Naive thymus-derived CD4-positive, alpha-beta T cell (primary cell): ENCODE data around the gene SCGB3A1. TPM values are rescaled to one million over a fixed set of nuclear protein-coding genes. Genes with fewer than 3 reads are reported as not detected.

Experiments
- ATAC-seq: fragments of 150-1000 bp; cut with Tn5 transposase; 2 replicates; pipeline ENCODE4 v1.10.0; 2021; ENCODE audit warnings: mild to moderate bottlenecking, moderate library complexity
- CTCF ChIA-PET: fragments of 350-600 bp; sonication (Branson Sonifier 250); formaldehyde crosslinking; loops from one replicate; lab custom pipeline; 2021; ENCODE audit warnings: antibody characterized with exemption; lab: Charles Lee
- POLR2A ChIA-PET: fragments of 350-600 bp; sonication (Branson Sonifier 250); formaldehyde crosslinking; loops from one replicate; lab custom pipeline; 2021; ENCODE audit warnings: antibody characterized with exemption, inconsistent platforms; lab: Charles Lee
- DNase-seq, 9 donors: peaks; one replicate each; pipeline versions ENCODE4 v3.0.0 to v3.0.0-alpha.2; 2020 to 2022; ENCODE audit warnings: mixed read lengths in 1 of 9
- H3K27ac ChIP-seq: one replicate; pipeline ENCODE4 v1.7.0; 2013; ENCODE audit warnings: mild to moderate bottlenecking, low read depth, low read length, moderate library complexity
- H3K27me3 ChIP-seq, 2 donors: one replicate each; pipeline ENCODE4 v1.7.0; 2013; ENCODE audit warnings: low read length in 2 of 2, mild to moderate bottlenecking in 2 of 2, moderate library complexity in 2 of 2; ENCODE audit not compliant: control insufficient read depth in 2 of 2, insufficient read depth in 2 of 2
- H3K36me3 ChIP-seq, 3 experiments: 1 replicate in 2 of 3; 2 replicates in 1 of 3; pipeline ENCODE4 v1.7.0; 2013; ENCODE audit warnings: low read length in 3 of 3, mild to moderate bottlenecking in 3 of 3, moderate library complexity in 1 of 3; ENCODE audit not compliant: insufficient read depth in 3 of 3, control insufficient read depth in 2 of 3
- H3K4me1 ChIP-seq, 2 donors: one replicate each; pipeline ENCODE4 v1.7.0; 2013; ENCODE audit warnings: low read length in 2 of 2, mild to moderate bottlenecking in 2 of 2, moderate library complexity in 1 of 2; ENCODE audit not compliant: control insufficient read depth in 2 of 2, insufficient read depth in 2 of 2
- H3K4me3 ChIP-seq: 2 replicates; pipeline ENCODE4 v1.7.0; 2013; ENCODE audit warnings: mild to moderate bottlenecking, low read length
- H3K9me3 ChIP-seq, 3 experiments: 1 replicate in 2 of 3; 2 replicates in 1 of 3; pipeline ENCODE4 v1.7.0; 2013; ENCODE audit warnings: low read length in 3 of 3; ENCODE audit not compliant: control insufficient read depth in 2 of 3
- H3K27ac Mint-ChIP-seq, 9 donors: one replicate each; pipeline ENCODE4 v1.8.0; 2020 to 2022; ENCODE audit warnings: mixed read lengths in 9 of 9, mild to moderate bottlenecking in 8 of 9, moderate library complexity in 5 of 9, inconsistent platforms in 2 of 9
- H3K27me3 Mint-ChIP-seq, 5 donors: one replicate each; pipeline ENCODE4 v1.8.0; 2021 to 2022; ENCODE audit warnings: mixed read lengths in 5 of 5, mild to moderate bottlenecking in 1 of 5
- H3K36me3 Mint-ChIP-seq, 5 donors: one replicate each; pipeline ENCODE4 v1.8.0; 2020 to 2022; ENCODE audit warnings: mixed read lengths in 5 of 5, mild to moderate bottlenecking in 3 of 5, inconsistent platforms in 1 of 5
- H3K4me1 Mint-ChIP-seq, 7 donors: one replicate each; pipeline ENCODE4 v1.8.0; 2020 to 2022; ENCODE audit warnings: mixed read lengths in 7 of 7, mild to moderate bottlenecking in 3 of 7, inconsistent platforms in 1 of 7
- H3K4me3 Mint-ChIP-seq, 10 donors: one replicate each; pipeline ENCODE4 v1.8.0; 2020 to 2022; ENCODE audit warnings: mild to moderate bottlenecking in 10 of 10, mixed read lengths in 10 of 10, moderate library complexity in 6 of 10, inconsistent platforms in 2 of 10
- H3K9me3 Mint-ChIP-seq, 11 donors: one replicate each; pipeline ENCODE4 v1.8.0; 2020 to 2022; ENCODE audit warnings: mixed read lengths in 11 of 11, mild to moderate bottlenecking in 4 of 11, inconsistent platforms in 1 of 11, moderate library complexity in 1 of 11
- intact Hi-C, 2 donors: fragments of 100-400 bp; cut with micrococcal nuclease; formaldehyde crosslinking; loops; one replicate each; pipeline ENCODE4 v1.15.1; 2023
- polyA plus RNA-seq, 2 donors: library from polyadenylated mRNA; unstranded; fragments of 300-500 nt; fragmentation: Illumina TruSeq; gene quantifications; one replicate each; pipeline ENCODE4 v1.2.3, GENCODE V29; 2021
- total RNA-seq, 6 experiments: library from RNA in 5 of 6; stranded (reverse) in 5 of 6; gene quantifications; 1 replicate in 5 of 6; 2 replicates in 1 of 6; pipeline ENCODE4 v1.2.3 and lab custom pipeline; 2021 to 2026

SCGB3A1 gene, protein sequence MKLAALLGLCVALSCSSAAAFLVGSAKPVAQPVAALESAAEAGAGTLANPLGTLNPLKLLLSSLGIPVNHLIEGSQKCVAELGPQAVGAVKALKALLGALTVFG
- total RNA-seq (10 to 100 TPM in 1 of 5 experiments, not detected in 4; 24.3 TPM), polyA plus RNA-seq (not detected), total RNA-seq (lab: John Stamatoyannopoulos, UW) (not detected)

DNA sequence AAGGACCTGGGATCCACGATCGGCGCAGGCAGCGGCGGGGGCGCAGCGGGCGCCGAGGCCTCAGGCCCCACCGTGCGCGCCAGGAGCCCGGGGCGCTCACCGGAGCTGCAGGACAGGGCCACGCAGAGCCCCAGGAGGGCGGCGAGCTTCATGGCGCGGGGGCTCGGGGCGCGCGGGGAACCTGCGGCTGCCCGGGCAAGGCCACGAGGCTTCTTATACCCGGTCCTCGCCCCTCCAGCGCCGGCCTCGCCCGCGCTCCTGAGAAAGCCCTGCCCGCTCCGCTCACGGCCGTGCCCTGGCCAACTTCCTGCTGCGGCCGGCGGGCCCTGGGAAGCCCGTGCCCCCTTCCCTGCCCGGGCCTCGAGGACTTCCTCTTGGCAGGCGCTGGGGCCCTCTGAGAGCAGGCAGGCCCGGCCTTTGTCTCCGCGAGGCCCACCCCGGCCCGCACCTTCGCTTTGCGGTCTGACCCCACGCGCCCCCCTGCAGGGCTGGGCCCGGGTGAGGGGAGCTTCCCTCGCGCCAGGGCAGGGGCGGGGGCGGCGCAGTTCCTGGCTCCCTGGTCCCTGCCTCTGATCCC, at the start of gene SCGB3A1:
Gene SCGB3A1 (minus strand): TSS at position 189 of the 577 bp plus-strand sequence. CDS start 37 bp downstream, at position 152.
- peaks cover 0 to 4% (median 0%) of the 10 kb centered on the region in 5 donors for H3K36me3 Mint-ChIP-seq
- POLR2A ChIA-PET, result no interaction called here
- no peaks in the 10 kb centered on the region for H3K27me3 ChIP-seq
- no peak within 1 kb of the TSS for H3K4me3 ChIP-seq
- CTCF ChIA-PET, result no interaction called here
- no peaks in the 10 kb centered on the region for H3K36me3 ChIP-seq
- intact Hi-C loops, result no loop called here
- ATAC-seq (no peak), DNase-seq (no peak)
- H3K27ac ChIP-seq, result no peak within 1 kb of the TSS
- H3K4me3 Mint-ChIP-seq, result peak within 1 kb of the TSS in 9 of 10 donors; percentile 3 to 81 (median 43)
- H3K9me3 Mint-ChIP-seq, result peaks cover 0 to 3% (median 0%) of the 10 kb centered on the region in 11 donors
- H3K9me3 ChIP-seq, result no peaks in the 10 kb centered on the region
- H3K4me1 ChIP-seq, result no peaks in the 10 kb centered on the region
- H3K27ac Mint-ChIP-seq, result no peak within 1 kb of the TSS
- H3K27me3 Mint-ChIP-seq, result peaks cover 11 to 43% (median 32%) of the 10 kb centered on the region in 5 donors
- peaks cover 0 to 16% (median 7%) of the 10 kb centered on the region in 7 donors for H3K4me1 Mint-ChIP-seq

GRCh38 chr5:180640611-180640860, 49.2 kb upstream of the SCGB3A1 start:
- Histone ChIP-seq H3K9me3 (no peaks in the 10 kb centered on the region), H3K4me1 (no peaks in the 10 kb centered on the region), H3K27me3 (no peaks in the 10 kb centered on the region), H3K36me3 (no peaks in the 10 kb centered on the region), H3K4me3 (no peak overlapping the region), H3K27ac (no peak overlapping the region)
- Mint-ChIP-seq H3K9me3 (peaks cover 0 to 1% (median 0%) of the 10 kb centered on the region in 11 donors), H3K36me3 (no peaks in the 10 kb centered on the region), H3K27ac (no peak overlapping the region), H3K27me3 (no peaks in the 10 kb centered on the region), H3K4me3 (no peak overlapping the region), H3K4me1 (peaks cover 0 to 11% (median 2%) of the 10 kb centered on the region in 7 donors)
- CTCF ChIA-PET, result no interaction called here
- no peak for ATAC-seq
- intact Hi-C loops, result no loop called here
- POLR2A ChIA-PET, result no interaction called here
- peak in 1 of 9 donors; percentile 8 for DNase-seq

- Histone ChIP-seq H3K4me3 (no peak overlapping the region), H3K4me1 (no peaks in the 10 kb centered on the region), H3K27ac (no peak overlapping the region), H3K27me3 (no peaks in the 10 kb centered on the region), H3K9me3 (no peaks in the 10 kb centered on the region), H3K36me3 (no peaks in the 10 kb centered on the region)
- Mint-ChIP-seq H3K27me3 (no peaks in the 10 kb centered on the region), H3K9me3 (peaks cover 0 to 1% (median 0%) of the 10 kb centered on the region in 11 donors), H3K4me3 (no peak overlapping the region), H3K27ac (peak overlapping the region in 1 of 9 donors; percentile 42), H3K4me1 (peaks cover 0 to 11% (median 2%) of the 10 kb centered on the region in 7 donors), H3K36me3 (no peaks in the 10 kb centered on the region)
- DNase-seq (peak in 1 of 9 donors; percentile 18), ATAC-seq (no peak)
- POLR2A ChIA-PET, result no interaction called here
- intact Hi-C loops, result no loop called here
- CTCF ChIA-PET, result no interaction called here
Measured at GRCh38 chr5:180639741-180640610, 48.7 kb upstream of the SCGB3A1 start.

GRCh38 chr5:180639287-180639686, 48.0 kb upstream of the SCGB3A1 start:
- Histone ChIP-seq H3K27ac (no peak overlapping the region), H3K9me3 (no peaks in the 10 kb centered on the region), H3K4me1 (no peaks in the 10 kb centered on the region), H3K27me3 (no peaks in the 10 kb centered on the region), H3K36me3 (no peaks in the 10 kb centered on the region), H3K4me3 (no peak overlapping the region)
- H3K4me3 Mint-ChIP-seq, result no peak overlapping the region
- ChIA-PET CTCF (no interaction called here), POLR2A (no interaction called here)
- peaks cover 0 to 3% (median 0%) of the 10 kb centered on the region in 11 donors for H3K9me3 Mint-ChIP-seq
- no peaks in the 10 kb centered on the region for H3K36me3 Mint-ChIP-seq
- H3K27ac Mint-ChIP-seq, result peak overlapping the region in 2 of 9 donors; percentile 13 to 42
- no peak for ATAC-seq
- peaks cover 0 to 11% (median 2%) of the 10 kb centered on the region in 7 donors for H3K4me1 Mint-ChIP-seq
- DNase-seq, result no peak
- H3K27me3 Mint-ChIP-seq, result no peaks in the 10 kb centered on the region
- intact Hi-C loops, result no loop called here

DNA sequence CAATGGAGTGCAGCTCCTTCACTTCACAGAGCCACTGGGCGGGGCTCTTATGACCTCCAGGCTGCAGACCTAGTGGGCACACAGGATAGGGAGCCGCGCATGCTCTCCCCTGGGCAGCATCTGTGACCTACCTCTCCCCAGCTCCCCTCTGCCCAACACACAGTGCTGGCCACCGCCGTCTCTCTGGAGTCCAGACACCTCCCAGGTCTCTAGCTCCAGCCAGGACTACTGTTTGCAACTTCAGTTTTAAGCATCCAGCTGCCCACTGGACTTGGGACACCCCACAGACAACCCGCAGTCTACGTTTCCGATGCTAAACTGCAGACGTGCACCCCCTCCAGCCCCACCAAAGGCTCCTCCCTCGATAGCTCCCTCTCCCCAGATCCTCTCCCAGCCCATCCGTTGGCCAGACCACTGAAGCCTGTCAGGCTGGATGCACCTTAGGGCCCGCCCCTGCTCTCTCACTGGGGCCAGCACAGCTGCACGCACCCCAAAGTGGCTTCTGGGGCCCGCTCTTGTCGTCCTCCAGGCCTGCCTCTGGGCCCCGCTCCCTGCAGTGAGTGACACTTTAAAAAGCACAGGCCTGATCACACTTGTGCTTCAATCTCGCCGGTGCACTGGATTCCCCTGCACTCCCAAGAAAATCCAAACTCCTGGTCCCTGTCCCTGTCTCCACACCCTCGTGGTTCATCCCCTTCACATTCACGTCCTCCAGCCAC, 46.8 kb upstream of the SCGB3A1 start:
- H3K4me3 ChIP-seq, result no peak overlapping the region
- intact Hi-C loops, result no loop called here
- Mint-ChIP-seq H3K27me3 (peaks cover 0 to 4% (median 0%) of the 10 kb centered on the region in 5 donors), H3K4me1 (peaks cover 0 to 11% (median 3%) of the 10 kb centered on the region in 7 donors), H3K4me3 (peak overlapping the region in 1 of 10 donors; percentile 49), H3K36me3 (no peaks in the 10 kb centered on the region), H3K27ac (no peak overlapping the region), H3K9me3 (peaks cover 0 to 3% (median 0%) of the 10 kb centered on the region in 11 donors)
- no peaks in the 10 kb centered on the region for H3K36me3 ChIP-seq
- H3K27ac ChIP-seq, result no peak overlapping the region
- H3K27me3 ChIP-seq, result no peaks in the 10 kb centered on the region
- ATAC-seq, result no peak
- POLR2A ChIA-PET, result no interaction called here
- CTCF ChIA-PET, result no interaction called here
- H3K4me1 ChIP-seq, result no peaks in the 10 kb centered on the region
- DNase-seq, result peak in 1 of 9 donors; percentile 17
- H3K9me3 ChIP-seq, result no peaks in the 10 kb centered on the region

DNA sequence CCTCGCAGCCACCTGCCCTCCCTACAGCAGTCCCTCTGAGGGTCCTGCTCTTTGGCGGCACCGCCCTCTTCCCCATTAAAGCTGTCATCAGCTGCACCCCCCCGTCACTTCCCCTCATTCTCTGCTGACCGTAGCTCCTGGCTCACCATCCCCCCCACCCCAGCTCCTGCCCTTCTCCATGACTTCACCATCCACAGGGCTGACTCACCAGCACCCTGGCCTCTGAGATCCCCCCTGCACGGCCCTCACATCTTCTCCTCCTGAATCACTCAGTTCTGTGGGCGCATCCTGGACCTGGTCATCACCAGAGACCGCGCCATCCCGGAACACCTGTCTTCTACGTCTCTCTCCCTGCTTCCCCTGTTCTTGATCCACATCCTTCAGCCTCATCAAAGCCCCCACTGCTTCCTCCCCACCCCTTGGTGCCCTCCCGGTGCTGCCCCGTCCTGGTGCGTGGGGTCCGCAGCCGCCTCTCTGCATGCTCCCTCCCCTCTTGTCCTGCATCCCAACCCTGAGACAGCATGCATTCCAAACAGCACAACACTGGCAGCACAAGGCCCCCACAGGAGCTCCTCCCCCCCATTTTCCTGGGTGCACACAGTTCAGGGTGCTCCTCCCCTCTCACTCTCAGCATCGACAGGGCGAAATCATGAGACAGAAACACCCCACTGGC, 45.2 kb upstream of the SCGB3A1 start:
- Mint-ChIP-seq H3K4me1 (peaks cover 0 to 11% (median 4%) of the 10 kb centered on the region in 7 donors), H3K36me3 (no peaks in the 10 kb centered on the region), H3K27ac (no peak overlapping the region), H3K9me3 (peaks cover 0 to 3% (median 0%) of the 10 kb centered on the region in 11 donors), H3K27me3 (peaks cover 0 to 6% (median 0%) of the 10 kb centered on the region in 5 donors), H3K4me3 (no peak overlapping the region)
- H3K36me3 ChIP-seq, result no peaks in the 10 kb centered on the region
- H3K9me3 ChIP-seq, result no peaks in the 10 kb centered on the region
- H3K4me1 ChIP-seq, result no peaks in the 10 kb centered on the region
- no peak overlapping the region for H3K4me3 ChIP-seq
- POLR2A ChIA-PET, result no interaction called here
- DNase-seq (no peak), ATAC-seq (no peak)
- CTCF ChIA-PET, result no interaction called here
- no peak overlapping the region for H3K27ac ChIP-seq
- H3K27me3 ChIP-seq, result no peaks in the 10 kb centered on the region
- intact Hi-C loops, result no loop called here
